Measurements from ENCODE around the gene CHD6.

GRCh38 chr20:41530923-41531322 is 87.3 kb downstream of the CHD6 start:
- TF ChIP-seq CTCF (IDR thresholded peaks at IDR 0.05; ENCODE audit: insufficient read depth, low read length) (no peak), POLR2AphosphoS5 (IDR thresholded peaks at IDR 0.05; ENCODE audit: low read depth) (no peak), REST (IDR thresholded peaks at IDR 0.05; ENCODE audit: insufficient replicate concordance, low read depth) (no peak), GABPA (IDR thresholded peaks at IDR 0.05; ENCODE audit: low read depth) (no peak)
